GM12878 (cell line): ENCODE measurements around the gene CTNNA3. TPM values are rescaled to one million over a fixed set of nuclear protein-coding genes. Genes with fewer than 3 reads are reported as not detected.

Source experiments
- CHD4 ChIP-seq: fragments of 200-600 bp; sonication (generic); IDR thresholded peaks from 2 replicates; pipeline ENCODE4 v1.6.1; 2016; ENCODE audit warnings: mild to moderate bottlenecking
- TARDBP ChIP-seq: IDR thresholded peaks from 2 replicates; pipeline ENCODE4 v1.6.1; 2016; ENCODE audit warnings: borderline replicate concordance
- ZBTB4 ChIP-seq: fragments of 450-650 bp; formaldehyde crosslinking; IDR thresholded peaks from 2 replicates; pipeline ENCODE4 v1.4.0; 2022; ENCODE audit warnings: mild to moderate bottlenecking, moderate library complexity
- ZNF592 ChIP-seq: fragments of 450-650 bp; IDR thresholded peaks from 2 replicates; pipeline ENCODE4 v1.6.1; 2017; ENCODE audit warnings: mild to moderate bottlenecking, moderate library complexity
- polyA plus RNA-seq, 11 experiments: library from polyadenylated mRNA; depleted of rRNA in 4 of 11; unstranded in 6 of 11; stranded (reverse) in 5 of 11; fragments of >200 nt; fragmentation: Nextera tagmentation in 4 of 11; fragmentation: Illumina TruSeq in 1 of 11; extraction: Ambion mirVana in 4 of 11; extraction: Trizol in 1 of 11; gene quantifications; 1 replicate in 1 of 11; 2 replicates in 10 of 11; pipeline versions ENCODE4 v1.2.1 to v1.2.3, GENCODE V29; 2011 to 2016; ENCODE audit warnings: inconsistent platforms in 2 of 11, missing spikeins in 2 of 11, low read depth in 1 of 11
- total RNA-seq, 4 experiments: library from RNA; depleted of rRNA in 3 of 4; stranded (reverse); fragments of >200 nt in 3 of 4; fragmentation: Illumina TruSeq in 1 of 4; extraction: Trizol in 1 of 4; gene quantifications; 2 replicates each; pipeline versions ENCODE4 v1.2.1 to v1.2.3, GENCODE V29; 2013 to 2021
- TF ChIP-seq, protein P1 (sequence below): fragments of 450-650 bp; formaldehyde crosslinking; IDR thresholded peaks from 2 replicates; pipeline ENCODE4 v1.5.0; 2022; ENCODE audit warnings: mild to moderate bottlenecking, missing genetic modification characterization

Gene CTNNA3
- total and polyA plus RNA-seq, 10 of the 15 experiments (the other 5 are each of a cell fraction or from before 2014, with no cell fraction given) = under 0.01 to 4.5 (median 0.22) TPM; not detected in 2

DNA sequence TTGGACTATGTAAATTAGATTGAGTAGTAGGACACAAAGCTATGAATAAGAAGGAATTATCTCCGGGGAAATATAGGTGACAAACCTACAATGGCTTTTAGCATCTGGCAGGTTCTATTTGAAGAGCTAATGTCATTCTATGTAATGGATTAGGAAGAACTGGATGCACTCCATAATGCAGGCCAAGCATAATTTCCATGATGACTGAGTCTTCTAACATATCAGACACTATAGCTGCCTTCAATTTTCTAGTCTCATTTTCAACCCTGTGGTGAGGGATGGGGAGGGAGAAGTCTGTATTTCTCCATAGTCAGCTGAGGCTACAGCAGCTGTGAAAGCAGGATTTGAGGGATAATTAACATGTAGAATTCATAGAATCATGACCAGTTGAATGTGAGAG lies 1160.6 kb downstream of the CTNNA3 start (continued):
- TF ChIP-seq ZBTB4 (no peak), ZNF592 (no peak), CHD4 (no peak), TARDBP (no peak)
- TF ChIP-seq, protein P1, sequence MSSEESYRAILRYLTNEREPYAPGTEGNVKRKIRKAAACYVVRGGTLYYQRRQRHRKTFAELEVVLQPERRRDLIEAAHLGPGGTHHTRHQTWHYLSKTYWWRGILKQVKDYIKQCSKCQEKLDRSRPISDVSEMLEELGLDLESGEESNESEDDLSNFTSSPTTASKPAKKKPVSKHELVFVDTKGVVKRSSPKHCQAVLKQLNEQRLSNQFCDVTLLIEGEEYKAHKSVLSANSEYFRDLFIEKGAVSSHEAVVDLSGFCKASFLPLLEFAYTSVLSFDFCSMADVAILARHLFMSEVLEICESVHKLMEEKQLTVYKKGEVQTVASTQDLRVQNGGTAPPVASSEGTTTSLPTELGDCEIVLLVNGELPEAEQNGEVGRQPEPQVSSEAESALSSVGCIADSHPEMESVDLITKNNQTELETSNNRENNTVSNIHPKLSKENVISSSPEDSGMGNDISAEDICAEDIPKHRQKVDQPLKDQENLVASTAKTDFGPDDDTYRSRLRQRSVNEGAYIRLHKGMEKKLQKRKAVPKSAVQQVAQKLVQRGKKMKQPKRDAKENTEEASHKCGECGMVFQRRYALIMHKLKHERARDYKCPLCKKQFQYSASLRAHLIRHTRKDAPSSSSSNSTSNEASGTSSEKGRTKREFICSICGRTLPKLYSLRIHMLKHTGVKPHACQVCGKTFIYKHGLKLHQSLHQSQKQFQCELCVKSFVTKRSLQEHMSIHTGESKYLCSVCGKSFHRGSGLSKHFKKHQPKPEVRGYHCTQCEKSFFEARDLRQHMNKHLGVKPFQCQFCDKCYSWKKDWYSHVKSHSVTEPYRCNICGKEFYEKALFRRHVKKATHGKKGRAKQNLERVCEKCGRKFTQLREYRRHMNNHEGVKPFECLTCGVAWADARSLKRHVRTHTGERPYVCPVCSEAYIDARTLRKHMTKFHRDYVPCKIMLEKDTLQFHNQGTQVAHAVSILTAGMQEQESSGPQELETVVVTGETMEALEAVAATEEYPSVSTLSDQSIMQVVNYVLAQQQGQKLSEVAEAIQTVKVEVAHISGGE (CRISPR knock-in tag) = no peak
